ENCODE data around the gene VEZF1. TPM values are rescaled to one million over a fixed set of nuclear protein-coding genes. Genes with fewer than 3 reads are reported as not detected.

The VEZF1 gene
- total RNA-seq (2014; rRNA removed) (70.1 and 78.1 TPM in 2 replicates), Bru-seq, nascent RNA (percentile 97 among the genes with signal in this experiment), BruChase-seq, experiment 1, labeled RNA remaining after a 6-hour chase (percentile 97 among the genes with signal in this experiment), BruChase-seq, experiment 2, labeled RNA remaining after a 2-hour chase (percentile 98 among the genes with signal in this experiment)
- long read RNA-seq, transcript VEZF1-202 (6 exons, 2,321 nt): major isoform, 141 of 241 reads
- long read RNA-seq, partial matches to known transcripts: 8 of 241 reads
- long read RNA-seq, other reads (novel, unspliced or antisense): 92 of 241 reads

GRCh38 chr17:57987581-57988300 lies at the start of gene VEZF1:
TSS of gene VEZF1 (minus strand) at chr17:57988254. CDS start at chr17:57988111, 143 bp downstream.
- Histone ChIP-seq H3K9ac (ENCODE audit: low read length) (peak within 1 kb of the TSS; percentile 89), H3K4me1 (ENCODE audit: insufficient read depth, low read length) (peaks cover 39% of the 10 kb centered on the region), H2AFZ (ENCODE audit: low read length) (peak within 1 kb of the TSS; percentile 71), H3K79me2 (ENCODE audit: low read length) (peaks cover 51% of the 10 kb centered on the region), H4K20me1 (ENCODE audit: low read length) (peaks cover 29% of the 10 kb centered on the region), H3K27me3 (ENCODE audit: low read length) (no peaks in the 10 kb centered on the region), H3K9me2 (replicated peaks; ENCODE audit: low read length) (no peaks in the 10 kb centered on the region), H3K36me3 (ENCODE audit: low read depth, low read length) (peaks cover 24% of the 10 kb centered on the region; the same call in 1 of the 2 replicates), H3K4me3 (ENCODE audit: low read length) (peak within 1 kb of the TSS; percentile 80), H3K9me3 (ENCODE audit: low read length) (no peaks in the 10 kb centered on the region), H3K4me2 (ENCODE audit: low read length) (peak within 1 kb of the TSS; percentile 96), H3F3A (ENCODE audit: low read length, unreplicated experiment) (peaks cover 16% of the 10 kb centered on the region), H3K27ac (ENCODE audit: low read length) (peak within 1 kb of the TSS; percentile 87)
- intact Hi-C loops (cut with micrococcal nuclease): loop anchor here (1.0 to 2.0 kb wide), 3 partner anchors 39 to 112 kb away; no protein-coding TSS in a partner anchor
- TF ChIP-seq EZH2phosphoT487 (IDR thresholded peaks at IDR 0.05; ENCODE audit: borderline replicate concordance, low read length): no peak
- TF ChIP-seq CTCF (conservative IDR thresholded peaks at IDR 0.05; ENCODE audit: low read depth, low read length): no peak
- no peak for TF ChIP-seq EZH2 (IDR thresholded peaks at IDR 0.05; ENCODE audit: low read length, unreplicated experiment)
- DNase-seq: peak; percentile 41
- BruUV-seq (replicated peaks): no TSS peak
- POLR2A ChIA-PET (ENCODE audit: unreplicated experiment): interaction anchor here (0.5 to 1.8 kb wide), 9 partner anchors 12 to 365 kb away, joined by 3 to 12 read pairs (median 5); partner anchors contain the start of gene SUPT4H1
- ATAC-seq: peak; percentile 42
- CTCF ChIA-PET: interaction anchor here (0.5 to 3.3 kb wide), 6 partner anchors 9 to 42 kb away, joined by 4 to 25 read pairs (median 6); no protein-coding TSS in a partner anchor

GRCh38 chr17:58032691-58033415 lies 44.8 kb upstream of the VEZF1 start:
- H4K20me1 ChIP-seq (ENCODE audit: low read length): no peaks in the 10 kb centered on the region
- H3K27ac ChIP-seq (ENCODE audit: low read length): no peak overlapping the region
- no TSS peak for BruUV-seq (replicated peaks)
- no peaks in the 10 kb centered on the region for H3K36me3 ChIP-seq (ENCODE audit: low read depth, low read length)
- ATAC-seq (no peak), DNase-seq (no peak)
- H3K9me2 ChIP-seq (replicated peaks; ENCODE audit: low read length): no peaks in the 10 kb centered on the region
- no peak overlapping the region for H3K4me3 ChIP-seq (ENCODE audit: low read length)
- H3K9me3 ChIP-seq (ENCODE audit: low read length): no peaks in the 10 kb centered on the region
- no peak overlapping the region for H2AFZ ChIP-seq (ENCODE audit: low read length)
- intact Hi-C loops (cut with micrococcal nuclease): no loop called here
- H3K27me3 ChIP-seq (ENCODE audit: low read length): 0 out of 2 replicates have a peak, but pooled peaks cover 5% of the 10 kb centered on the region
- no peaks in the 10 kb centered on the region for H3F3A ChIP-seq (ENCODE audit: low read length, unreplicated experiment)
- TF ChIP-seq EZH2phosphoT487 (IDR thresholded peaks at IDR 0.05; ENCODE audit: borderline replicate concordance, low read length) (no peak), EZH2 (IDR thresholded peaks at IDR 0.05; ENCODE audit: low read length, unreplicated experiment) (no peak), CTCF (conservative IDR thresholded peaks at IDR 0.05; ENCODE audit: low read depth, low read length) (no peak)
- H3K9ac ChIP-seq (ENCODE audit: low read length): no peak overlapping the region
- ChIA-PET POLR2A (ENCODE audit: unreplicated experiment) (no interaction called here), CTCF (no interaction called here)
- H3K4me1 ChIP-seq (ENCODE audit: insufficient read depth, low read length): no peaks in the 10 kb centered on the region
- no peak overlapping the region for H3K4me2 ChIP-seq (ENCODE audit: low read length)
- H3K79me2 ChIP-seq (ENCODE audit: low read length): no peaks in the 10 kb centered on the region
